Skin epidermis (tissue), 12 donors: ENCODE data around the gene GOLGA8N.

Experiments
- H3K27ac ChIP-seq, 21 experiments: fragments of 200-600 bp; sonication (generic) in 11 of 21; one replicate each; pipeline ENCODE4 v1.5.0; 2020; ENCODE audit warnings: mild to moderate bottlenecking in 3 of 21, inconsistent platforms in 2 of 21, moderate library complexity in 2 of 21
- H3K4me3 ChIP-seq, 7 experiments: fragments of 200-600 bp; sonication (generic) in 2 of 7; one replicate each; pipeline ENCODE4 v1.5.0; 2020; ENCODE audit warnings: inconsistent platforms in 2 of 7, mild to moderate bottlenecking in 2 of 7, moderate library complexity in 1 of 7

Gene GOLGA8N

GRCh38 chr15:32646291-32646690 lies 53.0 kb downstream of the GOLGA8N start:
- H3K27ac ChIP-seq, result no peak overlapping the region
- no peak overlapping the region for H3K4me3 ChIP-seq

GRCh38 chr15:32649342-32649741 lies 56.1 kb downstream of the GOLGA8N start:
- no peak overlapping the region for H3K4me3 ChIP-seq
- no peak overlapping the region for H3K27ac ChIP-seq

- Histone ChIP-seq H3K4me3 (no peak overlapping the region), H3K27ac (no peak overlapping the region)
Measured at GRCh38 chr15:32651229-32651837, 58.1 kb downstream of the GOLGA8N start.

GRCh38 chr15:32652178-32652577 lies 58.9 kb downstream of the GOLGA8N start:
- H3K27ac ChIP-seq, result no peak overlapping the region
- no peak overlapping the region for H3K4me3 ChIP-seq

GRCh38 chr15:32656091-32656490 lies 62.8 kb downstream of the GOLGA8N start:
- no peak overlapping the region for H3K4me3 ChIP-seq
- H3K27ac ChIP-seq, result no peak overlapping the region

- H3K27ac ChIP-seq, result peak overlapping the region in 1 of 21 experiments; percentile 1
- H3K4me3 ChIP-seq, result no peak overlapping the region
Measured at GRCh38 chr15:32656496-32656895, 63.2 kb downstream of the GOLGA8N start.
